IMR-90 (cell line): ENCODE data around the gene TGFB1. TPM values are rescaled to one million over a fixed set of nuclear protein-coding genes. Genes with fewer than 3 reads are reported as not detected.

Experiments used
- ATAC-seq: fragments of 200-7000 bp; cut with Tn5 transposase; 2 replicates; pipeline ENCODE4 v1.9.1; 2020; ENCODE audit warnings: low read depth, mild to moderate bottlenecking, moderate library complexity
- BruUV-seq: library from RNA; stranded (reverse); fragments of 400-500 nt; replicated peaks from 2 replicates; lab custom pipeline; 2021; lab: Mats Ljungman, UMichigan
- CTCF ChIA-PET: fragments of 300-600 bp; formaldehyde crosslinking; extraction: SDS; loops from one replicate; lab custom pipeline; 2021; ENCODE audit warnings: antibody characterized with exemption; lab: Yijun Ruan, JAX
- POLR2A ChIA-PET: fragments of 300-600 bp; sonication (Branson Sonifier 250); formaldehyde crosslinking; loops from one replicate; lab custom pipeline; 2022; ENCODE audit warnings: antibody characterized with exemption; ENCODE audit not compliant: unreplicated experiment; lab: Charles Lee
- DNase-seq: peaks from one replicate; pipeline ENCODE4 v3.0.0; 2013
- H2AFZ ChIP-seq: replicated peaks from 2 replicates; pipeline ENCODE3; 2013; ENCODE audit warnings: low read length, mild to moderate bottlenecking; ENCODE audit not compliant: poor library complexity
- H2AK5ac ChIP-seq: 2 replicates; pipeline ENCODE4 v1.6.1; 2013; ENCODE audit warnings: low read depth, low read length, inconsistent platforms
- H2AK9ac ChIP-seq: replicated peaks from 2 replicates; pipeline ENCODE3; 2013; ENCODE audit warnings: mild to moderate bottlenecking, low read depth, low read length, moderate library complexity; ENCODE audit not compliant: poor library complexity
- H2BK120ac ChIP-seq: 2 replicates; pipeline ENCODE4 v1.6.1; 2013; ENCODE audit warnings: low read depth, low read length, inconsistent platforms
- H2BK15ac ChIP-seq: 3 replicates; pipeline ENCODE4 v1.6.1; 2013; ENCODE audit warnings: low read depth, low read length, inconsistent platforms
- H2BK20ac ChIP-seq: 2 replicates; pipeline ENCODE4 v1.6.1; 2013; ENCODE audit warnings: low read depth, mild to moderate bottlenecking, inconsistent platforms, low read length, moderate library complexity
- H2BK5ac ChIP-seq: 2 replicates; pipeline ENCODE4 v1.6.1; 2013; ENCODE audit warnings: mild to moderate bottlenecking, low read depth, low read length, inconsistent platforms; ENCODE audit not compliant: poor library complexity, severe bottlenecking
- H3K14ac ChIP-seq: replicated peaks from 2 replicates; pipeline ENCODE4 v1.6.1; 2013; ENCODE audit warnings: low read depth, low read length, inconsistent platforms
- H3K18ac ChIP-seq: 2 replicates; pipeline ENCODE4 v1.6.1; 2013; ENCODE audit warnings: low read depth, low read length, control low read depth
- H3K23ac ChIP-seq: 2 replicates; pipeline ENCODE4 v1.6.1; 2013; ENCODE audit warnings: low read depth, low read length, inconsistent platforms
- H3K27ac ChIP-seq: 2 replicates; pipeline ENCODE4 v1.5.1; 2013; ENCODE audit warnings: mild to moderate bottlenecking, control low read depth, low read length; ENCODE audit not compliant: insufficient read depth
- H3K27me3 ChIP-seq: 2 replicates; pipeline ENCODE4 v1.6.1; 2013; ENCODE audit warnings: low read length; ENCODE audit not compliant: control insufficient read depth, insufficient read depth
- H3K36me3 ChIP-seq: 2 replicates; pipeline ENCODE4 v1.6.1; 2013; ENCODE audit warnings: low read length, mixed read lengths; ENCODE audit not compliant: control insufficient read depth, insufficient read depth
- H3K4ac ChIP-seq: 2 replicates; pipeline ENCODE4 v1.6.1; 2013; ENCODE audit warnings: low read depth, low read length, inconsistent platforms
- H3K4me1 ChIP-seq: 2 replicates; pipeline ENCODE4 v1.6.1; 2013; ENCODE audit warnings: low read length, mixed read lengths; ENCODE audit not compliant: control insufficient read depth, insufficient read depth
- H3K4me2 ChIP-seq: 2 replicates; pipeline ENCODE4 v1.6.1; 2013; ENCODE audit warnings: low read depth, mild to moderate bottlenecking, control low read depth, low read length, moderate library complexity
- H3K4me3 ChIP-seq: 2 replicates; pipeline ENCODE4 v1.5.1; 2013; ENCODE audit warnings: low read depth, mild to moderate bottlenecking, control low read depth, low read length, moderate library complexity; ENCODE audit not compliant: insufficient read depth
- H3K56ac ChIP-seq: 2 replicates; pipeline ENCODE4 v1.6.1; 2013; ENCODE audit warnings: low read length, inconsistent platforms; ENCODE audit not compliant: insufficient read depth; ENCODE audit errors: extremely low read depth
- H3K79me1 ChIP-seq, 2 experiments: 2 replicates each; pipeline ENCODE4 v1.6.1; 2013; ENCODE audit warnings: low read length in 2 of 2, inconsistent platforms in 1 of 2, low read depth in 1 of 2
- H3K9ac ChIP-seq: 2 replicates; pipeline ENCODE4 v1.6.1; 2013; ENCODE audit warnings: low read depth, low read length, control low read depth
- H3K9me1 ChIP-seq: 2 replicates; pipeline ENCODE4 v1.6.1; 2013; ENCODE audit warnings: low read length, inconsistent platforms; ENCODE audit not compliant: insufficient read depth
- H3K9me3 ChIP-seq: 2 replicates; pipeline ENCODE4 v1.6.1; 2013; ENCODE audit warnings: low read length; ENCODE audit not compliant: control insufficient read depth, insufficient read depth
- H4K20me1 ChIP-seq: 2 replicates; pipeline ENCODE4 v1.6.1; 2013; ENCODE audit warnings: low read length, inconsistent platforms; ENCODE audit not compliant: insufficient read depth
- H4K5ac ChIP-seq: 2 replicates; pipeline ENCODE4 v1.6.1; 2013; ENCODE audit warnings: mild to moderate bottlenecking, low read depth, low read length, control low read depth
- H4K8ac ChIP-seq, 2 experiments: 2 replicates each; pipeline ENCODE4 v1.6.1; 2013; ENCODE audit warnings: low read depth in 2 of 2, low read length in 2 of 2, control low read depth in 1 of 2, inconsistent platforms in 1 of 2
- H4K91ac ChIP-seq: 2 replicates; pipeline ENCODE4 v1.6.1; 2013; ENCODE audit warnings: low read depth, low read length, inconsistent platforms; ENCODE audit not compliant: insufficient read depth
- CEBPB ChIP-seq: IDR thresholded peaks from 2 replicates; pipeline ENCODE4 v1.6.1; 2012; ENCODE audit warnings: low read depth, low read length, improper control_type of control experiment
- FOS ChIP-seq: fragments of 150-350 bp; IDR thresholded peaks from 2 replicates; pipeline ENCODE4 v1.6.1; 2016; ENCODE audit warnings: low read depth, low read length
- MAFK ChIP-seq: IDR thresholded peaks from 2 replicates; pipeline ENCODE4 v1.6.1; 2012; ENCODE audit warnings: low read depth, low read length, improper control_type of control experiment
- MXI1 ChIP-seq: IDR thresholded peaks from 2 replicates; pipeline ENCODE4 v1.6.1; 2012; ENCODE audit warnings: low read depth, mild to moderate bottlenecking, low read length, moderate library complexity, borderline replicate concordance
- SMC3 ChIP-seq: fragments of 150-350 bp; IDR thresholded peaks from 2 replicates; pipeline ENCODE4 v1.6.1; 2016; ENCODE audit warnings: low read depth, mild to moderate bottlenecking, antibody characterized with exemption, low read length, moderate library complexity
- WGBS, 2 experiments: methylation state at CpG; one replicate each; pipeline versions ENCODE4 v1.1.5 to v1.1.7; 2013; ENCODE audit warnings: missing lambda C conversion rate in 2 of 2; ENCODE audit not compliant: insufficient read length in 1 of 2; ENCODE audit errors: extremely low coverage in 2 of 2; 5-methylcytosine and 5-hydroxymethylcytosine counted together
- dilution Hi-C: fragments of 300-500 bp; cut with HindIII; formaldehyde crosslinking; loops from one replicate; pipeline ENCODE4 v1.14.3; 2018; ENCODE audit warnings: low sequenced_read_pairs; ENCODE audit not compliant: unreplicated experiment
- in situ Hi-C: fragments of 300-500 bp; cut with MboI; formaldehyde crosslinking; loops from 3 replicates; pipeline ENCODE4 v1.14.3; 2019; ENCODE audit warnings: low sequenced_read_pairs, inconsistent platforms, mixed read lengths
- intact Hi-C: fragments of 100-400 bp; cut with micrococcal nuclease; formaldehyde crosslinking; loops from 2 replicates; pipeline ENCODE4 v1.10.0; 2022
- polyA plus RNA-seq, 3 experiments: library from polyadenylated mRNA; depleted of rRNA; stranded (reverse); fragments of >200 nt; gene quantifications; 2 replicates each; pipeline ENCODE4 v1.2.3, GENCODE V29; 2012; ENCODE audit warnings: low replicate concordance in 1 of 3
- total RNA-seq: library from RNA; depleted of rRNA; stranded (reverse); fragments of >200 nt; gene quantifications from 2 replicates; pipeline ENCODE4 v1.2.3, GENCODE V29; 2012

The TGFB1 gene
- total and polyA plus RNA-seq, 2 of the 4 experiments (the other 2 are of a cell fraction) = 3.2 to 26.7 TPM

DNA sequence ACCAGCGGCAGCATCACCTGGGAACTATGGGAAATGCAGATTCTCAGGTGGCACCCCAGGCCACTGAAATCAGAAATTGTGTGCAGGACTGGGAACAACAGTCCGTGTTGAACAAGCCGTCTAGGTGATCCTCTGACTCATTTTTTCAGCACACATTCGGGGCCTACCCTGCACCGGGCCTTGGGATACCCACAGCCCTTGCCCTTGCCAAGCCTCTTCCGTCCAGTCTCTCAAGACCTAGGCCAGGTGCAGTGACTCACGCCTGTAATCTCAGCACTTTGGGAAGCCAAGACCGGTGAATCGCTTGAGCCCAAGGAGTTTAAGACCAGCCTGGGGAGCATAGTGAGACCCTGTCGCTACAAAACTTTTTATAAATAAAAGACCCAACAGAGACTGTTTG is 18.3 kb downstream of the TGFB1 start:
- no peak overlapping the region for H4K5ac ChIP-seq
- POLR2A ChIA-PET = no interaction called here
- H2AK5ac ChIP-seq = no peak overlapping the region
- H3K27me3 ChIP-seq = no peaks in the 10 kb centered on the region
- no peak overlapping the region for H4K8ac ChIP-seq
- CTCF ChIA-PET = no interaction called here
- TF ChIP-seq SMC3 (no peak), MXI1 (no peak), MAFK (no peak), FOS (no peak), CEBPB (no peak)
- dilution Hi-C loops (no loop called here), intact Hi-C loops (no loop called here), in situ Hi-C loops (no loop called here)
- H3K18ac ChIP-seq = no peak overlapping the region
- no peaks in the 10 kb centered on the region; the same call in 1 of the 2 replicates for H3K9me1 ChIP-seq
- no peak overlapping the region for H4K91ac ChIP-seq
- no peak overlapping the region for H3K23ac ChIP-seq
- H2AK9ac ChIP-seq = no peak overlapping the region
- peaks cover 12 to 45% of the 10 kb centered on the region in 2 experiments for H3K79me1 ChIP-seq
- ATAC-seq = no peak
- no peak overlapping the region for H3K14ac ChIP-seq
- no peak overlapping the region for H2BK120ac ChIP-seq
- H3K56ac ChIP-seq = no peak overlapping the region
- H3K27ac ChIP-seq = no peak overlapping the region
- BruUV-seq = no TSS peak
- H4K20me1 ChIP-seq = peaks cover 23% of the 10 kb centered on the region
- no peak overlapping the region for H3K4me2 ChIP-seq
- peaks cover 52% of the 10 kb centered on the region for H3K36me3 ChIP-seq
- DNase-seq = no peak
- no peak overlapping the region for H2BK15ac ChIP-seq
- H2BK20ac ChIP-seq = no peak overlapping the region
- no peak overlapping the region for H3K4me3 ChIP-seq
- no peak overlapping the region for H2BK5ac ChIP-seq
- H3K9ac ChIP-seq = no peak overlapping the region
- H2AFZ ChIP-seq = no peak overlapping the region
- H3K4ac ChIP-seq = no peak overlapping the region
- H3K9me3 ChIP-seq = no peaks in the 10 kb centered on the region
- H3K4me1 ChIP-seq = no peaks in the 10 kb centered on the region
- 87% methylated on average over 5 of the region's 10 CpGs; no CpG with 5 or more reads in 1 of the 2 experiments for WGBS, 2 experiments
